ENCODE data around the gene KREMEN1. TPM values are rescaled to one million over a fixed set of nuclear protein-coding genes. Genes with fewer than 3 reads are reported as not detected.

KREMEN1 gene
- total and polyA plus RNA-seq, 3 donors from 2014 or later: 42.5 to 54.9 (median 54.5) TPM

- intact Hi-C loops (cut with DNase I; ENCODE audit: low total_unique reads): no loop called here
- no peaks in the 10 kb centered on the region for H3K36me3 ChIP-seq (ENCODE audit: low read depth, missing control alignments)
- peak overlapping the region; percentile 68 to 79 for H3K27ac ChIP-seq
- H3K27me3 ChIP-seq: no peaks in the 10 kb centered on the region
- 80 to 82% methylated on average over 14 of the region's 14 CpGs for WGBS, 2 donors
- peaks cover 43% of the 10 kb centered on the region for H3K4me1 ChIP-seq
- no peak for DNase-seq
- H3K9me3 ChIP-seq: no peaks in the 10 kb centered on the region
- H3K4me3 ChIP-seq: no peak overlapping the region
- TF ChIP-seq POLR2A (IDR thresholded peaks at IDR 0.05): no peak
- TF ChIP-seq CTCF (IDR thresholded peaks at IDR 0.05): no peak
Observed at GRCh38 chr22:29146091-29146560, 73.3 kb downstream of the KREMEN1 start.

GRCh38 chr22:29146771-29147170, 73.9 kb downstream of the KREMEN1 start:
- no peaks in the 10 kb centered on the region for H3K27me3 ChIP-seq
- peak overlapping the region in 1 of 2 donors; percentile 38 for H3K27ac ChIP-seq
- DNase-seq: no peak
- H3K4me1 ChIP-seq: peaks cover 48% of the 10 kb centered on the region
- TF ChIP-seq CTCF (IDR thresholded peaks at IDR 0.05) (no peak), POLR2A (IDR thresholded peaks at IDR 0.05) (no peak)
- no peaks in the 10 kb centered on the region for H3K36me3 ChIP-seq (ENCODE audit: low read depth, missing control alignments)
- intact Hi-C loops (cut with DNase I; ENCODE audit: low total_unique reads): no loop called here
- no peak overlapping the region for H3K4me3 ChIP-seq
- no peaks in the 10 kb centered on the region for H3K9me3 ChIP-seq
- 73 to 94% methylated on average over 8 to 9 of the region's 9 CpGs for WGBS, 2 donors

GRCh38 chr22:29147331-29147899, 74.6 kb downstream of the KREMEN1 start:
- TF ChIP-seq POLR2A (IDR thresholded peaks at IDR 0.05) (no peak), CTCF (IDR thresholded peaks at IDR 0.05) (no peak)
- WGBS, 2 donors: 78 to 89% methylated on average over 8 to 9 of the region's 9 CpGs
- no peak overlapping the region for H3K4me3 ChIP-seq
- no peaks in the 10 kb centered on the region for H3K9me3 ChIP-seq
- H3K27me3 ChIP-seq: no peaks in the 10 kb centered on the region
- intact Hi-C loops (cut with DNase I; ENCODE audit: low total_unique reads): no loop called here
- H3K4me1 ChIP-seq: peaks cover 54% of the 10 kb centered on the region
- no peaks in the 10 kb centered on the region for H3K36me3 ChIP-seq (ENCODE audit: low read depth, missing control alignments)
- DNase-seq: no peak
- peak overlapping the region in 1 of 2 donors; percentile 38 for H3K27ac ChIP-seq

GRCh38 chr22:29148036-29148435, 75.2 kb downstream of the KREMEN1 start:
- WGBS, 2 donors: 79 to 84% methylated on average over 6 of the region's 6 CpGs
- Histone ChIP-seq H3K27me3 (no peaks in the 10 kb centered on the region), H3K36me3 (ENCODE audit: low read depth, missing control alignments) (no peaks in the 10 kb centered on the region), H3K9me3 (no peaks in the 10 kb centered on the region), H3K27ac (no peak overlapping the region), H3K4me1 (peaks cover 60% of the 10 kb centered on the region), H3K4me3 (no peak overlapping the region)
- no peak for DNase-seq
- no peak for TF ChIP-seq CTCF (IDR thresholded peaks at IDR 0.05)
- no peak for TF ChIP-seq POLR2A (IDR thresholded peaks at IDR 0.05)
- intact Hi-C loops (cut with DNase I; ENCODE audit: low total_unique reads): no loop called here

- H3K4me1 ChIP-seq: peaks cover 58% of the 10 kb centered on the region
- no peak overlapping the region for H3K27ac ChIP-seq
- intact Hi-C loops (cut with DNase I; ENCODE audit: low total_unique reads): no loop called here
- WGBS, 2 donors: 90 to 95% methylated on average over 10 of the region's 10 CpGs
- TF ChIP-seq POLR2A (IDR thresholded peaks at IDR 0.05) (no peak), CTCF (IDR thresholded peaks at IDR 0.05) (no peak)
- no peak overlapping the region for H3K4me3 ChIP-seq
- H3K36me3 ChIP-seq (ENCODE audit: low read depth, missing control alignments): no peaks in the 10 kb centered on the region
- no peaks in the 10 kb centered on the region for H3K27me3 ChIP-seq
- no peak for DNase-seq
- no peaks in the 10 kb centered on the region for H3K9me3 ChIP-seq
Observed at GRCh38 chr22:29148826-29149225, 76.0 kb downstream of the KREMEN1 start.
